HG02981 (cell line): ENCODE measurements around the gene CHMP1A.

Experiments
- ATAC-seq: cut with Tn5 transposase; IDR thresholded peaks from one replicate; pipeline ENCODE4 v1.9.1; 2021; ENCODE audit warnings: mild to moderate bottlenecking, moderate library complexity; ENCODE audit not compliant: unreplicated experiment

Gene CHMP1A

GRCh38 chr16:89629827-89630610 lies 27.5 kb downstream of the CHMP1A start:
- ATAC-seq: no peak

GRCh38 chr16:89624777-89625761 lies 32.4 kb downstream of the CHMP1A start:
- no peak for ATAC-seq

GRCh38 chr16:89623511-89624261 lies 33.8 kb downstream of the CHMP1A start:
- no peak for ATAC-seq

- no peak for ATAC-seq
These were observed 35.7 kb downstream of the CHMP1A start for GRCh38 chr16:89621698-89622409.

- ATAC-seq: no peak
These were observed 36.3 kb downstream of the CHMP1A start for GRCh38 chr16:89621136-89621697.

GRCh38 chr16:89620406-89620841 lies 37.1 kb downstream of the CHMP1A start:
- ATAC-seq: no peak

GRCh38 chr16:89619840-89620239 lies 37.7 kb downstream of the CHMP1A start:
- ATAC-seq: no peak

GRCh38 chr16:89618109-89618998 lies 39.2 kb downstream of the CHMP1A start:
- no peak for ATAC-seq

- no peak for ATAC-seq
These were observed 40.5 kb downstream of the CHMP1A start for GRCh38 chr16:89617036-89617435.

GRCh38 chr16:89616623-89617022 lies 40.9 kb downstream of the CHMP1A start:
- ATAC-seq: no peak

- no peak for ATAC-seq
These were observed 41.9 kb downstream of the CHMP1A start for GRCh38 chr16:89615596-89616090.

GRCh38 chr16:89615176-89615575 lies 42.3 kb downstream of the CHMP1A start:
- no peak for ATAC-seq

GRCh38 chr16:89613954-89614459 lies 43.5 kb downstream of the CHMP1A start:
- no peak for ATAC-seq

GRCh38 chr16:89613231-89613953 lies 44.1 kb downstream of the CHMP1A start, which contains the start of gene DPEP1:
Gene DPEP1, plus strand, starts transcription at chr16:89613642. Its CDS starts 16,769 bp downstream, at chr16:89630411.
- ATAC-seq: no peak

- ATAC-seq: no peak
These were observed 44.9 kb downstream of the CHMP1A start for GRCh38 chr16:89612415-89613166.

GRCh38 chr16:89610108-89610453 lies 47.4 kb downstream of the CHMP1A start:
- no peak for ATAC-seq
